GM19328 (cell line): Measurements from ENCODE around the gene ZNF846.
"Not testable (repeated sequence)": the region's sequence is repeated elsewhere in the genome, so short reads cannot be mapped to it uniquely, and the experiment has no call there.

Experiments used
- ATAC-seq: cut with Tn5 transposase; IDR thresholded peaks from one replicate; pipeline ENCODE4 v1.9.1; 2021; ENCODE audit warnings: mild to moderate bottlenecking, moderate library complexity; ENCODE audit not compliant: unreplicated experiment

The ZNF846 gene

GRCh38 chr19:9768175-9769112 is at the start of gene ZNF846:
Gene ZNF846 (minus strand): TSS chr19:9768738. CDS start chr19:9764950, 3,788 bp downstream.
- peak; percentile 97 for ATAC-seq

GRCh38 chr19:9818175-9818733 is 49.7 kb upstream of the ZNF846 start:
- no peak for ATAC-seq

- ATAC-seq, result no peak
Measured at GRCh38 chr19:9811139-9811538, 42.6 kb upstream of the ZNF846 start.

- ATAC-seq, result no peak
Measured at GRCh38 chr19:9808855-9809824, 40.6 kb upstream of the ZNF846 start.

- no peak for ATAC-seq
Measured at GRCh38 chr19:9806803-9807202, 38.3 kb upstream of the ZNF846 start.

GRCh38 chr19:9801976-9802375 is 33.4 kb upstream of the ZNF846 start:
- no peak for ATAC-seq

GRCh38 chr19:9799162-9799561 is 30.6 kb upstream of the ZNF846 start:
- no peak for ATAC-seq

GRCh38 chr19:9797871-9798270 is 29.3 kb upstream of the ZNF846 start:
- no peak for ATAC-seq

GRCh38 chr19:9796113-9796773 is 27.7 kb upstream of the ZNF846 start:
- ATAC-seq, result no peak

GRCh38 chr19:9793071-9793591 is 24.6 kb upstream of the ZNF846 start:
- no peak for ATAC-seq

- no peak for ATAC-seq
Measured at GRCh38 chr19:9792206-9793070, 23.9 kb upstream of the ZNF846 start.

- no peak for ATAC-seq
Measured at GRCh38 chr19:9791552-9792205, 23.1 kb upstream of the ZNF846 start.

- ATAC-seq, result not testable (repeated sequence)
Measured at GRCh38 chr19:9791073-9791367, 22.5 kb upstream of the ZNF846 start.

- not testable (repeated sequence) for ATAC-seq
Measured at GRCh38 chr19:9789579-9789978, 21.0 kb upstream of the ZNF846 start.

GRCh38 chr19:9789066-9789465 is 20.5 kb upstream of the ZNF846 start:
- no peak for ATAC-seq

- ATAC-seq, result not testable (repeated sequence)
Measured at GRCh38 chr19:9788604-9789003, 20.1 kb upstream of the ZNF846 start.

- ATAC-seq, result no peak
Measured at GRCh38 chr19:9786819-9787218, 18.3 kb upstream of the ZNF846 start.

GRCh38 chr19:9786342-9786741 is 17.8 kb upstream of the ZNF846 start:
- ATAC-seq, result no peak
